Mesendoderm (in vitro differentiated cells): ENCODE results near the gene FBP2.
"Not testable (repeated sequence)": the region's sequence is repeated elsewhere in the genome, so short reads cannot be mapped to it uniquely, and the experiment has no call there.

Experiments
- DNase-seq: peaks from one replicate; pipeline ENCODE4 v3.0.0; 2013
- H2AK5ac ChIP-seq: 2 replicates; pipeline ENCODE4 v1.6.1; 2013; ENCODE audit warnings: low read length, inconsistent platforms
- H2BK120ac ChIP-seq: 2 replicates; pipeline ENCODE4 v1.6.1; 2013; ENCODE audit warnings: low read depth, mild to moderate bottlenecking, low read length, moderate library complexity, mixed read lengths
- H2BK15ac ChIP-seq: replicated peaks from 2 replicates; pipeline ENCODE4 v1.6.1; 2013; ENCODE audit warnings: low read depth, mild to moderate bottlenecking, moderate library complexity
- H2BK5ac ChIP-seq: 2 replicates; pipeline ENCODE4 v1.6.1; 2013; ENCODE audit warnings: low read length, inconsistent platforms
- H3K18ac ChIP-seq: 2 replicates; pipeline ENCODE4 v1.6.1; 2013; ENCODE audit warnings: mild to moderate bottlenecking, low read length, mixed read lengths
- H3K23ac ChIP-seq: one replicate; pipeline ENCODE4 v1.6.1; 2013; ENCODE audit warnings: low read length
- H3K27ac ChIP-seq: 2 replicates; pipeline ENCODE4 v1.5.1; 2013; ENCODE audit warnings: low read depth, mild to moderate bottlenecking, inconsistent platforms, low read length, moderate library complexity
- H3K27me3 ChIP-seq: 2 replicates; pipeline ENCODE4 v1.6.1; 2013; ENCODE audit warnings: low read length, control low read depth, mild to moderate bottlenecking, inconsistent platforms; ENCODE audit not compliant: insufficient read depth, poor library complexity
- H3K36me3 ChIP-seq: 2 replicates; pipeline ENCODE4 v1.6.1; 2013; ENCODE audit warnings: low read length, inconsistent platforms; ENCODE audit not compliant: control insufficient read depth, insufficient read depth
- H3K4ac ChIP-seq: one replicate; pipeline ENCODE4 v1.6.1; 2013; ENCODE audit warnings: low read depth, mild to moderate bottlenecking, low read length, moderate library complexity
- H3K4me1 ChIP-seq: 2 replicates; pipeline ENCODE4 v1.6.1; 2013; ENCODE audit warnings: low read depth, low read length, inconsistent platforms; ENCODE audit not compliant: control insufficient read depth
- H3K4me2 ChIP-seq: 2 replicates; pipeline ENCODE4 v1.6.1; 2013; ENCODE audit warnings: low read length
- H3K4me3 ChIP-seq: 2 replicates; pipeline ENCODE4 v1.5.1; 2013; ENCODE audit warnings: mild to moderate bottlenecking, low read length
- H3K56ac ChIP-seq: one replicate; pipeline ENCODE4 v1.6.1; 2013; ENCODE audit warnings: low read length
- H3K79me1 ChIP-seq: 2 replicates; pipeline ENCODE4 v1.6.1; 2013; ENCODE audit warnings: low read length, inconsistent platforms
- H3K79me2 ChIP-seq: 2 replicates; pipeline ENCODE4 v1.6.1; 2013; ENCODE audit warnings: mild to moderate bottlenecking, low read length; ENCODE audit not compliant: control insufficient read depth, insufficient read depth
- H3K9ac ChIP-seq: 2 replicates; pipeline ENCODE4 v1.6.1; 2013; ENCODE audit warnings: low read length, inconsistent platforms
- H4K5ac ChIP-seq: one replicate; pipeline ENCODE4 v1.6.1; 2013; ENCODE audit warnings: low read length
- H4K8ac ChIP-seq: one replicate; pipeline ENCODE4 v1.6.1; 2013; ENCODE audit warnings: low read depth, mild to moderate bottlenecking, control low read depth, low read length, moderate library complexity
- WGBS: extraction: QIAGEN DNeasy Blood & Tissue Kit; methylation state at CpG from one replicate; pipeline ENCODE4 v1.1.7; 2013; ENCODE audit warnings: low lambda C conversion rate, missing lambda C conversion rate; ENCODE audit not compliant: insufficient coverage; ENCODE audit errors: extremely low coverage; 5-methylcytosine and 5-hydroxymethylcytosine counted together

The FBP2 gene

GRCh38 chr9:94544335-94544734 lies 49.3 kb downstream of the FBP2 start:
- H2BK120ac ChIP-seq, H3K9ac ChIP-seq, H4K5ac ChIP-seq, H3K4ac ChIP-seq, H3K4me2 ChIP-seq, H3K36me3 ChIP-seq, H2BK15ac ChIP-seq, H4K8ac ChIP-seq, H3K56ac ChIP-seq, H2AK5ac ChIP-seq, H3K4me3 ChIP-seq, H3K23ac ChIP-seq, H2BK5ac ChIP-seq, H3K27me3 ChIP-seq, H3K18ac ChIP-seq, H3K4me1 ChIP-seq, H3K79me1 ChIP-seq, DNase-seq, H3K27ac ChIP-seq, H3K79me2 ChIP-seq: not testable (repeated sequence)
- WGBS: no CpG with 5 or more reads among the region's 5 CpGs

GRCh38 chr9:94538908-94539307 lies 54.7 kb downstream of the FBP2 start:
- no peaks in the 10 kb centered on the region for H3K27me3 ChIP-seq
- H3K79me2 ChIP-seq: no peaks in the 10 kb centered on the region
- H3K23ac ChIP-seq: no peak overlapping the region
- no peak overlapping the region for H3K9ac ChIP-seq
- H2BK120ac ChIP-seq: no peak overlapping the region
- no peak overlapping the region for H3K4me3 ChIP-seq
- H3K4me1 ChIP-seq: no peaks in the 10 kb centered on the region
- no peak overlapping the region for H4K5ac ChIP-seq
- H3K56ac ChIP-seq: no peak overlapping the region
- no peak overlapping the region for H3K18ac ChIP-seq
- no peak overlapping the region for H2BK5ac ChIP-seq
- H4K8ac ChIP-seq: no peak overlapping the region
- DNase-seq: no peak
- no peak overlapping the region for H3K27ac ChIP-seq
- H2AK5ac ChIP-seq: no peak overlapping the region
- no peak overlapping the region for H3K4ac ChIP-seq
- no peak overlapping the region for H2BK15ac ChIP-seq
- H3K36me3 ChIP-seq: no peaks in the 10 kb centered on the region
- no peak overlapping the region for H3K4me2 ChIP-seq
- no CpG with 5 or more reads among the region's 4 CpGs for WGBS
- no peaks in the 10 kb centered on the region for H3K79me1 ChIP-seq

- no peak overlapping the region for H2AK5ac ChIP-seq
- H3K9ac ChIP-seq: no peak overlapping the region
- no peak overlapping the region for H4K8ac ChIP-seq
- no peak overlapping the region for H2BK120ac ChIP-seq
- no peak overlapping the region for H2BK15ac ChIP-seq
- H3K23ac ChIP-seq: no peak overlapping the region
- no peak overlapping the region for H2BK5ac ChIP-seq
- H3K4me3 ChIP-seq: no peak overlapping the region
- no peak overlapping the region for H3K27ac ChIP-seq
- no peaks in the 10 kb centered on the region for H3K36me3 ChIP-seq
- H4K5ac ChIP-seq: no peak overlapping the region
- no CpG with 5 or more reads among the region's 4 CpGs for WGBS
- no peak overlapping the region for H3K4me2 ChIP-seq
- no peak for DNase-seq
- H3K4ac ChIP-seq: no peak overlapping the region
- no peak overlapping the region for H3K56ac ChIP-seq
- H3K4me1 ChIP-seq: no peaks in the 10 kb centered on the region
- no peaks in the 10 kb centered on the region for H3K79me1 ChIP-seq
- H3K18ac ChIP-seq: no peak overlapping the region
- H3K27me3 ChIP-seq: no peaks in the 10 kb centered on the region
- H3K79me2 ChIP-seq: no peaks in the 10 kb centered on the region
Measured at GRCh38 chr9:94534901-94535300, 58.7 kb downstream of the FBP2 start.

DNA sequence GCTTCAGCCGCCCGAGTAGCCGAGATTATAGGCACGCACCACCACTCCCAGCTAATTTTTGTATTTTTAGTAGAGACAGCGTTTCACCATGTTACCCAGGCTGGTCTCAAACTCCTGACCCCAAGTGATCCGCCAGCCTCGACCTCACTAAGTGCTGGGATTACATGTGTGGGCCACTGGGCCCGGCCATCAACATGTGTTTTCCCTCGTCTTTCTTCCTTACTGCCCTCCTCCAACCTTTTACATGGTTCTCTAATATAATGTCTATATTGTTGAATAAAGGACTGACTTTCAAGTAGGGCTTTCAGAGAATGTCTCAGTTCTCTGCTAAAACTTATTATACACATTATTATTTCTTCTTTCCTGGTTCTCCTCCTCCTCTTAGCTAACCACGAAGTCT lies 60.0 kb downstream of the FBP2 start:
- Histone ChIP-seq H2AK5ac (no peak overlapping the region), H3K9ac (no peak overlapping the region), H2BK15ac (no peak overlapping the region), H4K8ac (no peak overlapping the region), H3K79me2 (no peaks in the 10 kb centered on the region), H3K27ac (no peak overlapping the region), H2BK5ac (no peak overlapping the region), H2BK120ac (no peak overlapping the region), H3K18ac (no peak overlapping the region), H3K79me1 (no peaks in the 10 kb centered on the region), H3K4ac (no peak overlapping the region), H3K4me2 (no peak overlapping the region), H3K36me3 (no peaks in the 10 kb centered on the region), H3K27me3 (no peaks in the 10 kb centered on the region), H3K56ac (no peak overlapping the region), H3K4me1 (no peaks in the 10 kb centered on the region), H3K23ac (no peak overlapping the region), H3K4me3 (no peak overlapping the region), H4K5ac (no peak overlapping the region)
- no CpG with 5 or more reads among the region's 10 CpGs for WGBS
- DNase-seq: no peak

GRCh38 chr9:94533155-94533554 lies 60.5 kb downstream of the FBP2 start:
- H3K4me3 ChIP-seq: no peak overlapping the region
- H3K18ac ChIP-seq: no peak overlapping the region
- H2BK5ac ChIP-seq: no peak overlapping the region
- H3K4me1 ChIP-seq: no peaks in the 10 kb centered on the region
- H3K56ac ChIP-seq: no peak overlapping the region
- no peak for DNase-seq
- no CpG with 5 or more reads among the region's 1 CpG for WGBS
- no peak overlapping the region for H3K9ac ChIP-seq
- no peak overlapping the region for H4K8ac ChIP-seq
- H3K23ac ChIP-seq: no peak overlapping the region
- H3K27ac ChIP-seq: no peak overlapping the region
- H3K79me1 ChIP-seq: no peaks in the 10 kb centered on the region
- no peaks in the 10 kb centered on the region for H3K79me2 ChIP-seq
- H3K4me2 ChIP-seq: no peak overlapping the region
- no peak overlapping the region for H4K5ac ChIP-seq
- H3K27me3 ChIP-seq: no peaks in the 10 kb centered on the region
- no peaks in the 10 kb centered on the region for H3K36me3 ChIP-seq
- H2BK15ac ChIP-seq: no peak overlapping the region
- no peak overlapping the region for H2AK5ac ChIP-seq
- H2BK120ac ChIP-seq: no peak overlapping the region
- H3K4ac ChIP-seq: no peak overlapping the region

GRCh38 chr9:94528886-94529285 lies 64.7 kb downstream of the FBP2 start:
- no peak overlapping the region for H3K23ac ChIP-seq
- no peak overlapping the region for H4K5ac ChIP-seq
- H3K36me3 ChIP-seq: no peaks in the 10 kb centered on the region
- no peak overlapping the region for H2BK120ac ChIP-seq
- DNase-seq: no peak
- no CpG with 5 or more reads among the region's 4 CpGs for WGBS
- no peak overlapping the region for H3K18ac ChIP-seq
- no peak overlapping the region for H3K9ac ChIP-seq
- no peak overlapping the region for H3K4me2 ChIP-seq
- no peak overlapping the region for H2BK15ac ChIP-seq
- H3K27ac ChIP-seq: no peak overlapping the region
- H2AK5ac ChIP-seq: no peak overlapping the region
- H3K79me1 ChIP-seq: no peaks in the 10 kb centered on the region
- H3K79me2 ChIP-seq: no peaks in the 10 kb centered on the region
- H4K8ac ChIP-seq: no peak overlapping the region
- no peaks in the 10 kb centered on the region for H3K4me1 ChIP-seq
- no peak overlapping the region for H2BK5ac ChIP-seq
- no peak overlapping the region for H3K4me3 ChIP-seq
- no peaks in the 10 kb centered on the region for H3K27me3 ChIP-seq
- no peak overlapping the region for H3K56ac ChIP-seq
- H3K4ac ChIP-seq: no peak overlapping the region
